Measurements from ENCODE around the gene GPBAR1. TPM values are rescaled to one million over a fixed set of nuclear protein-coding genes. Genes with fewer than 3 reads are reported as not detected.

The GPBAR1 gene
- total and polyA plus RNA-seq, 2 of the 8 experiments (the other 6 are each of a cell fraction or from before 2014, with no cell fraction given), result 0.32 to 0.59 TPM

- TF ChIP-seq CTCF (IDR thresholded peaks at IDR 0.05; ENCODE audit: control extremely low read depth in 1 of 3, insufficient read depth in 1 of 3, low read depth in 1 of 3, low read length in 3 of 3), result peak; percentile 64 to 87 (median 73)
- no peak for TF ChIP-seq BACH1 (IDR thresholded peaks at IDR 0.05; ENCODE audit: low read length)
- TF ChIP-seq RAD21 (IDR thresholded peaks at IDR 0.05 in 1 of 2, conservative IDR thresholded peaks at IDR 0.05 in 1 of 2; ENCODE audit: low read depth in 2 of 2, low read length in 2 of 2), result peak; percentile 34 to 66; a peak in 3 of 4 replicates
- TF ChIP-seq TAF7 (optimal IDR thresholded peaks at IDR 0.05; ENCODE audit: borderline replicate concordance, low read depth, low read length), result peak; percentile 32
- TF ChIP-seq KDM4A (IDR thresholded peaks at IDR 0.05; ENCODE audit: low read depth, low read length, severe bottlenecking), result peak; percentile 82
- TF ChIP-seq RBBP5 (IDR thresholded peaks at IDR 0.05; ENCODE audit: borderline replicate concordance, low read depth, low read length), result peak; percentile 35; the same call in 1 of the 2 replicates
- TF ChIP-seq YY1 (IDR thresholded peaks at IDR 0.05; ENCODE audit: low read depth, low read length), result 0 out of 2 replicates have a peak, but pooled peaks have one; percentile 47
- TF ChIP-seq PHF8 (conservative IDR thresholded peaks at IDR 0.05; ENCODE audit: low read depth, low read length), result peak; percentile 56; the same call in 1 of the 2 replicates
- TF ChIP-seq TBP (IDR thresholded peaks at IDR 0.05; ENCODE audit: low read depth, low read length), result peak; percentile 32; the same call in 1 of the 2 replicates
- TF ChIP-seq, protein P1, sequence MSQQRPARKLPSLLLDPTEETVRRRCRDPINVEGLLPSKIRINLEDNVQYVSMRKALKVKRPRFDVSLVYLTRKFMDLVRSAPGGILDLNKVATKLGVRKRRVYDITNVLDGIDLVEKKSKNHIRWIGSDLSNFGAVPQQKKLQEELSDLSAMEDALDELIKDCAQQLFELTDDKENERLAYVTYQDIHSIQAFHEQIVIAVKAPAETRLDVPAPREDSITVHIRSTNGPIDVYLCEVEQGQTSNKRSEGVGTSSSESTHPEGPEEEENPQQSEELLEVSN (IDR thresholded peaks at IDR 0.05), result 0 out of 2 replicates have a peak, but pooled peaks have one; percentile 11
- 0 out of 2 replicates have a peak, but pooled peaks have one; percentile 46 for TF ChIP-seq GABPA (IDR thresholded peaks at IDR 0.05; ENCODE audit: borderline replicate concordance, insufficient read depth, low read length)
- TF ChIP-seq NRF1 (IDR thresholded peaks at IDR 0.05; ENCODE audit: low read depth, low read length), result 0 out of 2 replicates have a peak, but pooled peaks have one; percentile 3
- TF ChIP-seq CEBPB (IDR thresholded peaks at IDR 0.05; ENCODE audit: low read depth, low read length), result no peak
Measured at GRCh38 chr2:218292048-218293014, 31.5 kb downstream of the GPBAR1 start, which contains the start of gene TMBIM1 (continued).
